ENCODE data around the gene AIG1.
"Not testable (repeated sequence)": the region's sequence is repeated elsewhere in the genome, so short reads cannot be mapped to it uniquely, and the experiment has no call there.

The AIG1 gene

DNA sequence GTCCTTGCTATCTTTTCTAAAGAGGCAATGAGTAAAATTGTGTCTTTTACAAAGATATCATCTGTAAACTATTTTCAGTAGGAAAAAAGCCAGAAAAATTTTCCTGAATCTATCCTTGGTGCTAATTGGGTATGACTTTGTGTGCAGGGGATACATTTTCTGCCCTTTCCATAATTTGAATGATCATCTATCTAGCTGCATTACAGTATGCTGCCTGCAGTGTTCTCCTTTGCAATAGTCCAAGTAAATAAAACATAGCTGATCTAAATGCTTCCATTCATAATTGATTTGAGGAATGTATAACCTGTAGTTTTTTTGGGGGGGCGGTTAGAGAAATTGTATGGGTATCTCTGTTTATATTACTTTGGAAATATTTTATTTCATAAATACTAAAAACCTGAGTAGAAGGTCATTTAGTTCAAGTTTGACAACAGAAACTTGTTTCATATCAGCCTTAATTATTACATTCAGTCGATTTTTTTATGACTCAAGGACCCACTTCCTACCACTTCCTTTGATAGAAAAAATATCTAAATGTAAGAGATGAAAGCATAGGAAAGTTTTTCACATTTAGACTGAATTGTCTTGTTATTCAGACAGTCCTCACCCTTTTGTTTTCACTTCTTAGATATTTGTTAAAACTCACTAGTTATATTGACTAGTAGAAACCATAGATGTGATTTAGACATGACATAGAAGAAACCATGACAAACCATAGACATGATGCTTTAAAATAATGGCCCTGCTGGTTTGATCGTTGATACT lies 75.3 kb downstream of the AIG1 start:
- Histone ChIP-seq H3K4me1 (peaks cover 7% of the 10 kb centered on the region), H4K20me1 (no peaks in the 10 kb centered on the region), H3K4me3 (no peak overlapping the region), H3K9ac (no peak overlapping the region), H3K4me2 (no peak overlapping the region), H3K36me3 (no peaks in the 10 kb centered on the region), H3K9me3 (peaks cover 8% of the 10 kb centered on the region), H3K27ac (no peak overlapping the region), H3K27me3 (no peaks in the 10 kb centered on the region)
- no peak for TF ChIP-seq Cebpa-rat (IDR thresholded peaks at IDR 0.05)

DNA sequence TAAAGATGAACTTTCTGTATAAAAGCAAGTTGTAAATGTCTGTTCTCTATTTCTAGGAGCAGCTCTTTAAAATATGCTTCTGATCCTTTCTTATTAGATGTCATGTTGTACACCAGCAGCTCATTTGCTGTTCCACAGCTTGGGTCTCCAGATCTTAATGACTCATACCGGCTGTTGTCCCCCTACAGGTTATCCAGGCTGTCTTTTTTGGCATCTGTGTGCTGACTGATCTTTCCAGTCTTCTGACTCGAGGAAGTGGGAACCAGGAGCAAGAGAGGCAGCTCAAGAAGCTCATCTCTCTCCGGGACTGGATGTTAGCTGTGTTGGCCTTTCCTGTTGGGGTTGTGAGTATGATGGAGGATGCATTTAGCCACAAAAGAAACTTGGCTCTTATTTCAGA lies 76.0 kb downstream of the AIG1 start:
- TF ChIP-seq Cebpa-rat (IDR thresholded peaks at IDR 0.05), result no peak
- no peak overlapping the region for H3K4me2 ChIP-seq
- no peak overlapping the region for H3K27ac ChIP-seq
- H3K4me3 ChIP-seq, result no peak overlapping the region
- H3K9ac ChIP-seq, result no peak overlapping the region
- peaks cover 1% of the 10 kb centered on the region; the same call in 1 of the 2 replicates for H3K9me3 ChIP-seq
- H4K20me1 ChIP-seq, result no peaks in the 10 kb centered on the region
- H3K36me3 ChIP-seq, result no peaks in the 10 kb centered on the region
- no peaks in the 10 kb centered on the region for H3K27me3 ChIP-seq
- H3K4me1 ChIP-seq, result peaks cover 11% of the 10 kb centered on the region

DNA sequence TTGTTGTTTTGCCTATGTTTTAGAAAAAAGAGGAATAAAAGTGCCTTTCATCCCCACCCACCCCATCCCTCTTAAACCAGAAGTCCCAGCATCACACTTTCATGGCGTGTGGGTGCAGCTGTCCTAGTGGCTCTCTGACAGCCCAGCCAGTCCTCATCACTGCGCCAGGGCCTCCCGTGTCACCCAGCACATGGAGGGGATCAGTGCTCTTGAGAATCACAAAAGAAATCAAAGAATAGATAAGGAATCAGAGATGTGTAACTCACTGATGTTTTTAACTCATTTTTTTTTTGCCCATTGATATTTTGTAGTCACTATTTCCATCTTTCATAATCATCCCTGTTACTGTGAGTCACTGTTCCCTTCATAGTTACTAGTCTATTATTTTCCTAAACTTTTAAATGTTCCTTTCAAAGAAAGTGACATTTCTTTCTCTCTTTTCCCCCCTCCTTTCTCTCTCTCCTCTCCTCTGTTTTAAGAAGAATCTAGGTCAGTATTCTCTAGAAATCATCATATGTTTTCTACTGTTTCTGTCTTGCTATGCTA lies 78.6 kb downstream of the AIG1 start:
- H3K9me3 ChIP-seq, result no peaks in the 10 kb centered on the region
- H3K4me2 ChIP-seq, result no peak overlapping the region
- H4K20me1 ChIP-seq, result no peaks in the 10 kb centered on the region
- H3K4me1 ChIP-seq, result peaks cover 11% of the 10 kb centered on the region
- H3K9ac ChIP-seq, result no peak overlapping the region
- no peak overlapping the region for H3K27ac ChIP-seq
- no peak overlapping the region for H3K4me3 ChIP-seq
- no peaks in the 10 kb centered on the region for H3K36me3 ChIP-seq
- TF ChIP-seq Cebpa-rat (IDR thresholded peaks at IDR 0.05), result no peak
- no peaks in the 10 kb centered on the region for H3K27me3 ChIP-seq

DNA sequence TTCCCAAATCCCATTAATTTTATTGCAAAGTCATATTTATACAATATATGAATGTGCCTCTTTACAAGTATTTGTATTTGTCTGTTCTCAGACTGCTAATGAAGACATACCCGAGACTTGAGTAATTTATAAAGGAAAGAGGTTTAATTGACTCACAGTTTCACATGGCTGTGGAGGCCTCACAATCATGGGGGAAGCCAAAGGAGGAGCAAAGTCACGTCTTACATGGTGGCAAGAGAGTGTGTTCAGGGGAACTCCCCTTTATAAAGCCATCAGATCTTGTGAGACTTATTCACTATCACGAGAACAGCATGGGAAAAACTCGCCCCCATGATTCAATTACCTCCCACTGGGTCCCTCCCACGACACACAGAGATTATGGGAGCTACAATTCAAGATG lies 79.2 kb downstream of the AIG1 start:
- H3K4me1 ChIP-seq, result peaks cover 11% of the 10 kb centered on the region
- not testable (repeated sequence) for H3K27me3 ChIP-seq, H3K9ac ChIP-seq, H3K36me3 ChIP-seq, H3K4me2 ChIP-seq, H3K27ac ChIP-seq, H3K9me3 ChIP-seq, H3K4me3 ChIP-seq, H4K20me1 ChIP-seq

DNA sequence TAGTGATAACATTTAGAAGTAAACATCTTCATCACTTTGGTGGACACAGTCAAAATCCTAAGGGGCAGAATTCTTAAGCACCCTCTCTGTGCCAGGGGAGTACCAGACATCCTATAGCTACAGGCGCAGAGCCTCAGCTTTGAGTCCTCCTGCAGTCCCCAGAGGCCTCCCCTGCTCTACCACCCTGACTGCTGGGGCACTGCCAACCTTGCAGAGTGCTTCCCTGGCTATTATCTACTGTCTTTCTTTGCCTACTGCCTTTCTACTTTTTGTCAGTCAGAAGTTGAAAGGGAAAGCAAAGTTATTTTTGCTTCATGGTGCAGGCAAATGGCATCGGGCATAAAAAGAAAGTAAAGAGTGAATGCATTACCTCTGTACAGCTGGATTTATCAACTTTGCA lies 80.1 kb downstream of the AIG1 start:
- H3K4me2 ChIP-seq, result peak overlapping the region; percentile 12
- H3K4me1 ChIP-seq, result peaks cover 11% of the 10 kb centered on the region
- no peak overlapping the region for H3K9ac ChIP-seq
- no peaks in the 10 kb centered on the region for H3K27me3 ChIP-seq
- H4K20me1 ChIP-seq, result no peaks in the 10 kb centered on the region
- no peaks in the 10 kb centered on the region for H3K36me3 ChIP-seq
- no peaks in the 10 kb centered on the region for H3K9me3 ChIP-seq
- H3K4me3 ChIP-seq, result no peak overlapping the region
- no peak overlapping the region for H3K27ac ChIP-seq
- TF ChIP-seq Cebpa-rat (IDR thresholded peaks at IDR 0.05), result no peak

DNA sequence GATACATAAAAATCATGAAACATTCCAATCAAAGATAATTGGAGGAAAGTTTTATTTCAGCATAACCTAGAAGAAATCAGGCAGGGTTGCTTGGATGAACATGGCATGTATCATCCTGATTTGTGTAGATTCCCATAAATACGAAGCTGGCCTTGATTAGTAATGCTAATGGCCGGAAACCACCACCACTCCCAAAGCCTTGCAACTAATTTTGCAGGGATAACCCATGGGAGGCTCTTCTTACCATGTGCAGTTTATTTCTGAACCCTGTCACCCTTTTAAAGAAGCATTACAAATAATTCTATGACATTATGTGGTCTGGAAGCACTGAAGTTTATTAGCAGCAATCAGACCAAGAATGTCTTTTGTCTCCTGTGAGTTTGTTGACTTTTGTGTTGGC lies 80.8 kb downstream of the AIG1 start:
- Histone ChIP-seq H3K9ac (no peak overlapping the region), H3K4me2 (no peak overlapping the region), H3K36me3 (no peaks in the 10 kb centered on the region), H3K4me1 (peaks cover 11% of the 10 kb centered on the region), H4K20me1 (no peaks in the 10 kb centered on the region), H3K4me3 (no peak overlapping the region), H3K27ac (no peak overlapping the region), H3K9me3 (no peaks in the 10 kb centered on the region), H3K27me3 (no peaks in the 10 kb centered on the region)
- no peak for TF ChIP-seq Cebpa-rat (IDR thresholded peaks at IDR 0.05)

DNA sequence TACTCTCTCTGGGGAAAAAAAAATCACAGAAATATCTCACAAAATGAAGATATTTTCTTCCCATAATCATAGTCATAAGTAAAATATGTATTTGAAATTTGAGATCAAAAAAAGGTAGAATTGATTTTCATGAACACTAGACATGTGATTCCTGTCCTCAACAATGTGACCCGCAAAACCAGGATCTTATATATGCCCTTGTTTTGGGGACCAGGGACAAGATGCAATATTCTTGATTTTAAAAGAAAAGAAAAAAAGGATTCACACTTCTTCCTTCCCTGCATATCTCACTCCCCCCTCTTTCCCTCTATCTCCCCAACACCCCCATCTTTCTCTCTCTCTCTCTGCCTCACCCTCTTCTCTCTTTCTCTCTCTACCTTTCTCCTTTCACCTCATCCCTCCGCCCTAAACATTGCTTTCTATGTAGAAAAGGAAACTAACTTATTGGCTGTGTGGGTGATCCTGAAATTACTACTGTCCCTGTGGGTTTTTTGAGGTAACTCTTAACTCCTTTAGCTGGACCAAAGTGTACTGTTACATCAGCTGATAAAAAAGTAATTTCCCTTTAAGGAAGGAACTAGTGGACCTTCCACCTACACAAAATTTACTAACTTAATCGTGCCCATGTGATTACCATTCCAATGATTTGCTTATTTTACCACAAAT lies 85.6 kb downstream of the AIG1 start:
- peaks cover under 1% of the 10 kb centered on the region for H3K4me1 ChIP-seq
- TF ChIP-seq Cebpa-rat (IDR thresholded peaks at IDR 0.05), result no peak
- H4K20me1 ChIP-seq, result no peaks in the 10 kb centered on the region
- no peak overlapping the region for H3K9ac ChIP-seq
- H3K27me3 ChIP-seq, result no peaks in the 10 kb centered on the region
- H3K36me3 ChIP-seq, result no peaks in the 10 kb centered on the region
- no peaks in the 10 kb centered on the region for H3K9me3 ChIP-seq
- no peak overlapping the region for H3K4me2 ChIP-seq
- no peak overlapping the region for H3K4me3 ChIP-seq
- H3K27ac ChIP-seq, result no peak overlapping the region

DNA sequence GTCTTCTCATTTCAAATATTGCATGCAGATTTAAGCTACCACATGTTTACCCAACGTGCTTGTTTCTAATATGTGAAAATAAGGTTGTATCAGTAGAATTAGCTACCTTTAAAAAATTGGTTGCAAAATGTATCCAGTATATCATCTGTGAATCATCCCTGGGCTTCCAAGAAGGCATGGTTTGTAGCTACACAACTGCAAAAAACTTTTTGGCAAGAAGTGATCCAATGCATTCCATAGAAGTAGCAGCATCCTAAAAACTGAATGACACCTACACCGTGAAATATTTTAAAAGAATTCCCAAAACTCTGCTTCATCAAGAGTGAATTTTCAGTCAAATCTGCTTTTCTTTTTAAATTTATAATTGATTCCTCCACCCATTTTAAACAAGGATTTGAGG lies 89.1 kb downstream of the AIG1 start:
- no peak for TF ChIP-seq Cebpa-rat (IDR thresholded peaks at IDR 0.05)
- Histone ChIP-seq H3K27ac (no peak overlapping the region), H3K9me3 (no peaks in the 10 kb centered on the region), H3K4me1 (no peaks in the 10 kb centered on the region), H3K4me3 (no peak overlapping the region), H3K27me3 (no peaks in the 10 kb centered on the region), H4K20me1 (no peaks in the 10 kb centered on the region), H3K4me2 (no peak overlapping the region), H3K9ac (no peak overlapping the region), H3K36me3 (no peaks in the 10 kb centered on the region)

DNA sequence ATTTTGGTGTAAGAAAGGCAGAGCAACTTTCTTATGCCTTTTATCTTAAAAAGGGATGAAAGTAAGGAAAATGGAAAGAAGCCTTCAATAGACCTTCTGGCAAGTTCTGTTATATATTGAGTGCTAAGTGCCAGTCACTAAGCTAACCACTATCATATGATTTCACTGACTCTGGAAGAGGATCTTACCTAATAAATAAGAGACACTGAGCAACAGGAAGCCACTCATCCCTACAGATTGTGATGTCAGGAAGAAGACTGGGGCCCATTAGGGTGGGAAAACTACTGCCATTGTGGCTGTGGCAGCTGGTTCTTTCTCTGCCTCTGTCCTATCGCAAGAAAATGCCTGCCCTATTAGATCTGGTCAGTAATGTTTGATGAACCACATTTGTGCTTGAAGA lies 89.6 kb downstream of the AIG1 start:
- Histone ChIP-seq H3K4me2 (no peak overlapping the region), H3K4me3 (no peak overlapping the region), H3K9me3 (no peaks in the 10 kb centered on the region), H3K36me3 (no peaks in the 10 kb centered on the region), H3K27me3 (no peaks in the 10 kb centered on the region), H3K4me1 (no peaks in the 10 kb centered on the region), H3K9ac (no peak overlapping the region), H4K20me1 (no peaks in the 10 kb centered on the region), H3K27ac (no peak overlapping the region)
- TF ChIP-seq Cebpa-rat (IDR thresholded peaks at IDR 0.05), result no peak

DNA sequence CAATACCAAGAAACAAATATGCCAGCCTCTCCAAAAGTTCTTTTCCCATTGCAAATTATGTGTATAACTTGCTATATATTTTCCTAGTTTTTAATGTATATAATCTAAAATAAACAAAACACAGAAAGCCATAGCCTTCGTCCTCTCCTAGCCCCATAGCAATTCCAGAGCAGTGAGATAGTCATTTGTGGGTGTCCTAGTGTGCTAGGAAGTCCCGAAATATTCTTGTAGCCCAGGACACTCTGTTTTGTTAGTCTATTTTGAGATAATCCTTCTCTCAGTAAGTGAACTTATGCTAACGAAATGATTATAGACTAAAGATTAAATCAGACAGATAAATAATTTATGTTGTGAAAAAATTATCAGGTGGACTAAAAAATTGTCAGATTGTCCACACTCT lies 90.7 kb downstream of the AIG1 start:
- Histone ChIP-seq H3K36me3 (no peaks in the 10 kb centered on the region), H3K27ac (no peak overlapping the region), H3K4me2 (no peak overlapping the region), H3K9me3 (no peaks in the 10 kb centered on the region), H3K4me1 (no peaks in the 10 kb centered on the region), H3K4me3 (no peak overlapping the region), H3K27me3 (no peaks in the 10 kb centered on the region), H4K20me1 (no peaks in the 10 kb centered on the region), H3K9ac (no peak overlapping the region)
- TF ChIP-seq Cebpa-rat (IDR thresholded peaks at IDR 0.05), result no peak

Measured in BLaER1 (cell line).